Activated T-cell treated with anti-CD3 and anti-CD28 coated beads, Interleukin-2, amount 50 U/mL, for 72 hours (primary cell): ENCODE measurements around the gene RBBP8NL. TPM values are rescaled to one million over a fixed set of nuclear protein-coding genes. Genes with fewer than 3 reads are reported as not detected.

Source experiments
- ATAC-seq, 2 donors: fragments of 150-1000 bp; cut with Tn5 transposase; replicated peaks in 1 of 2; 2 replicates each; pipeline ENCODE4 v1.10.0; 2021; ENCODE audit warnings: moderate library complexity in 2 of 2, mild to moderate bottlenecking in 1 of 2
- DNase-seq, 2 donors: peaks; one replicate each; pipeline ENCODE4 v3.0.0; 2021 to 2022; ENCODE audit warnings: mixed read lengths in 1 of 2
- H3K27ac Mint-ChIP-seq: one replicate; pipeline ENCODE4 v1.8.0; 2022; ENCODE audit warnings: mild to moderate bottlenecking, moderate library complexity, mixed read lengths
- H3K27me3 Mint-ChIP-seq: one replicate; pipeline ENCODE4 v1.8.0; 2022; ENCODE audit warnings: low read depth, mixed read lengths
- H3K36me3 Mint-ChIP-seq, 2 donors: one replicate each; pipeline ENCODE4 v1.8.0; 2022; ENCODE audit warnings: mixed read lengths in 2 of 2, mild to moderate bottlenecking in 1 of 2; ENCODE audit not compliant: insufficient read depth in 2 of 2
- H3K4me1 Mint-ChIP-seq: one replicate; pipeline ENCODE4 v1.8.0; 2022; ENCODE audit warnings: low read depth, mixed read lengths
- H3K4me3 Mint-ChIP-seq, 2 donors: one replicate each; pipeline ENCODE4 v1.8.0; 2022; ENCODE audit warnings: mild to moderate bottlenecking in 2 of 2, mixed read lengths in 2 of 2, moderate library complexity in 2 of 2
- H3K9me3 Mint-ChIP-seq, 2 donors: one replicate each; pipeline ENCODE4 v1.8.0; 2022; ENCODE audit warnings: mixed read lengths in 2 of 2
- total RNA-seq, 2 donors: library from RNA; stranded (reverse); gene quantifications; one replicate each; pipeline ENCODE4 v1.2.3, GENCODE V29; 2022

RBBP8NL gene
- total RNA-seq, 2 donors from 2014 or later, result not detected

- Mint-ChIP-seq H3K36me3 (no peaks in the 10 kb centered on the region), H3K4me1 (no peaks in the 10 kb centered on the region), H3K27ac (no peak overlapping the region), H3K27me3 (peaks cover 25% of the 10 kb centered on the region), H3K4me3 (no peak overlapping the region), H3K9me3 (no peaks in the 10 kb centered on the region)
- ATAC-seq (no peak), DNase-seq (no peak)
These were observed 42.0 kb upstream of the RBBP8NL start for GRCh38 chr20:62469352-62469751.

GRCh38 chr20:62466806-62467537, 39.6 kb upstream of the RBBP8NL start:
- Mint-ChIP-seq H3K4me3 (no peak overlapping the region), H3K4me1 (no peaks in the 10 kb centered on the region), H3K9me3 (no peaks in the 10 kb centered on the region), H3K27me3 (peaks cover 13% of the 10 kb centered on the region), H3K36me3 (no peaks in the 10 kb centered on the region), H3K27ac (no peak overlapping the region)
- DNase-seq (no peak), ATAC-seq (no peak)

GRCh38 chr20:62466072-62466760, 38.9 kb upstream of the RBBP8NL start:
- no peaks in the 10 kb centered on the region for H3K36me3 Mint-ChIP-seq

GRCh38 chr20:62464990-62465389, 37.7 kb upstream of the RBBP8NL start:
- H3K27me3 Mint-ChIP-seq, result peaks cover 7% of the 10 kb centered on the region
- H3K36me3 Mint-ChIP-seq, result no peaks in the 10 kb centered on the region

More at GRCh38 chr20:62466072-62466760, 38.9 kb upstream of the RBBP8NL start:
- no peak overlapping the region for H3K4me3 Mint-ChIP-seq
- H3K4me1 Mint-ChIP-seq, result no peaks in the 10 kb centered on the region
- DNase-seq (no peak), ATAC-seq (no peak)
- peaks cover 13% of the 10 kb centered on the region for H3K27me3 Mint-ChIP-seq
- H3K9me3 Mint-ChIP-seq, result no peaks in the 10 kb centered on the region
- H3K27ac Mint-ChIP-seq, result no peak overlapping the region

DNA sequence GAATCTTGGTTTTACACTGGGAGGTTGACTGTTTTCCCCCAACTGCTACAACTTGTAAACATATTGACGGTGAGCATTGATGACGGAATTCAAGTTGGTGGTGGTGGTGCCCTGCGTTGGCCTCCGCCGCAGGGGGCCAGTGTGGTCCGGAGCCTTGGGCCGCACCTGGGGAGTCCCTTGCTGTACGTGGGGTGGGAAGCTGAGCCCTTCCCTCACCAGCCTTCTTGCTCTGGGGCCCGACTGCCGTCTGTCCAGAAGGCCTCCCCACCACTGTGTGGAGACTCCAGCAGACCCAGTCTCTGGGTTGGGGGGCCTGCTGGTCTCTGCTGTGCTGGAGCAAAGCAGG, 37.1 kb upstream of the RBBP8NL start:
- H3K4me3 Mint-ChIP-seq, result no peak overlapping the region
- peaks cover 1% of the 10 kb centered on the region for H3K27me3 Mint-ChIP-seq
- no peaks in the 10 kb centered on the region for H3K4me1 Mint-ChIP-seq
- H3K27ac Mint-ChIP-seq, result no peak overlapping the region
- DNase-seq (no peak), ATAC-seq (no peak)
- H3K36me3 Mint-ChIP-seq, result no peaks in the 10 kb centered on the region
- no peaks in the 10 kb centered on the region for H3K9me3 Mint-ChIP-seq

More at GRCh38 chr20:62464990-62465389, 37.7 kb upstream of the RBBP8NL start:
- Mint-ChIP-seq H3K9me3 (no peaks in the 10 kb centered on the region), H3K27ac (no peak overlapping the region), H3K4me1 (no peaks in the 10 kb centered on the region), H3K4me3 (no peak overlapping the region)
- no peak for ATAC-seq
- DNase-seq, result no peak

GRCh38 chr20:62463651-62464424, 36.5 kb upstream of the RBBP8NL start:
- H3K27me3 Mint-ChIP-seq, result no peaks in the 10 kb centered on the region
- no peaks in the 10 kb centered on the region for H3K4me1 Mint-ChIP-seq
- ATAC-seq (no peak), DNase-seq (no peak)
- H3K9me3 Mint-ChIP-seq, result no peaks in the 10 kb centered on the region
- H3K4me3 Mint-ChIP-seq, result no peak overlapping the region
- H3K36me3 Mint-ChIP-seq, result no peaks in the 10 kb centered on the region
- no peak overlapping the region for H3K27ac Mint-ChIP-seq

GRCh38 chr20:62462976-62463592, 35.7 kb upstream of the RBBP8NL start:
- no peaks in the 10 kb centered on the region for H3K27me3 Mint-ChIP-seq
- DNase-seq, result no peak
- H3K9me3 Mint-ChIP-seq, result no peaks in the 10 kb centered on the region
- H3K4me1 Mint-ChIP-seq, result no peaks in the 10 kb centered on the region
- H3K36me3 Mint-ChIP-seq, result no peaks in the 10 kb centered on the region
- ATAC-seq, result no peak
- H3K27ac Mint-ChIP-seq, result no peak overlapping the region
- no peak overlapping the region for H3K4me3 Mint-ChIP-seq

DNA sequence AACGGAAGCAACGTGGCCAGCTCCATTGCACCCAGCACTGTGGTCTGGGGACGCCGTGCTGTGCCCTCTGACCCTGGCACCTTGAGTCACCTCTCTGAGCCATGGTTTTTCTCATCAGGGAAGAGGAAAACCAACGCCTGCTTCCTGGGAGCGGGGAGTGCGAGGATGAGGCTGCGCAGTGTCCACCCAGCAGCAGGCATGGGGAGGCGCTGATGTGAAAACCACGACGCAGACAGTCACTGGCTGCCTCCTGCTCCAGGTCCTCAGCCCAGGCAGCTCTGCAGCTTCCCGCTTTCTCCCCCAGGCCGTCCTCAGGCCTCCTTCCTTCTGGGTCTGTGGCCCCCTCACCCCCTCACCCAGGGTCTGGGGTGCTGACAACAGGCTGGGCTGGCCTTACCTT, 34.5 kb upstream of the RBBP8NL start:
- Mint-ChIP-seq H3K4me1 (no peaks in the 10 kb centered on the region), H3K36me3 (no peaks in the 10 kb centered on the region), H3K27me3 (no peaks in the 10 kb centered on the region), H3K9me3 (no peaks in the 10 kb centered on the region), H3K27ac (no peak overlapping the region), H3K4me3 (no peak overlapping the region)
- ATAC-seq (no peak), DNase-seq (no peak)

DNA sequence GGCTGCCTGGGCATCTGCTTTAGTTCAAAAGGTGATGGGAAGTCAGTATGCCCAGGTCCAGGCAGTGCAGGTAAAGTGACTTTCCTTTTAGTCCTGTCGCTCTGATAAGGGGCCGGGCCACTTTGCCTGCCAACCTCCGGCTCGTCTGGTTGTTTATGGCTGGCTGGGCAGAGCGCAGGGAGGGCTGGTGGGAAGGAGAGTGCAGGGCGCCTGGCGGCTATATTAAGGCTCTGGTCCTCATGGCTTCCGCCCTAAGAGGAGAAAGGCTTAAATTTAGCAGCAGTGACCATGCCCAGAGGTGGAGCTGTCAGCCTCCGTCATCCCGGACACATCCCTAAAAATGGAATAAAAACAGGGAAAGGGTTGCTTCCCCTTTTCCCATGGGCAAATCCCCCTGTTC, 33.8 kb upstream of the RBBP8NL start:
- Mint-ChIP-seq H3K27ac (no peak overlapping the region), H3K4me3 (no peak overlapping the region), H3K4me1 (no peaks in the 10 kb centered on the region), H3K36me3 (no peaks in the 10 kb centered on the region), H3K27me3 (peaks cover 3% of the 10 kb centered on the region), H3K9me3 (no peaks in the 10 kb centered on the region)
- no peak for DNase-seq
- no peak for ATAC-seq

- ATAC-seq, result no peak
- Mint-ChIP-seq H3K9me3 (no peaks in the 10 kb centered on the region), H3K27ac (no peak overlapping the region), H3K4me3 (no peak overlapping the region), H3K27me3 (peaks cover 5% of the 10 kb centered on the region), H3K4me1 (no peaks in the 10 kb centered on the region), H3K36me3 (no peaks in the 10 kb centered on the region)
- no peak for DNase-seq
These were observed 33.3 kb upstream of the RBBP8NL start for GRCh38 chr20:62460678-62461077.

- DNase-seq (no peak), ATAC-seq (no peak)
- H3K27ac Mint-ChIP-seq, result no peak overlapping the region
- no peaks in the 10 kb centered on the region for H3K9me3 Mint-ChIP-seq
- H3K36me3 Mint-ChIP-seq, result no peaks in the 10 kb centered on the region
- H3K4me3 Mint-ChIP-seq, result no peak overlapping the region
- peaks cover 5% of the 10 kb centered on the region for H3K27me3 Mint-ChIP-seq
- no peaks in the 10 kb centered on the region for H3K4me1 Mint-ChIP-seq
These were observed 32.1 kb upstream of the RBBP8NL start for GRCh38 chr20:62459488-62459887.

DNA sequence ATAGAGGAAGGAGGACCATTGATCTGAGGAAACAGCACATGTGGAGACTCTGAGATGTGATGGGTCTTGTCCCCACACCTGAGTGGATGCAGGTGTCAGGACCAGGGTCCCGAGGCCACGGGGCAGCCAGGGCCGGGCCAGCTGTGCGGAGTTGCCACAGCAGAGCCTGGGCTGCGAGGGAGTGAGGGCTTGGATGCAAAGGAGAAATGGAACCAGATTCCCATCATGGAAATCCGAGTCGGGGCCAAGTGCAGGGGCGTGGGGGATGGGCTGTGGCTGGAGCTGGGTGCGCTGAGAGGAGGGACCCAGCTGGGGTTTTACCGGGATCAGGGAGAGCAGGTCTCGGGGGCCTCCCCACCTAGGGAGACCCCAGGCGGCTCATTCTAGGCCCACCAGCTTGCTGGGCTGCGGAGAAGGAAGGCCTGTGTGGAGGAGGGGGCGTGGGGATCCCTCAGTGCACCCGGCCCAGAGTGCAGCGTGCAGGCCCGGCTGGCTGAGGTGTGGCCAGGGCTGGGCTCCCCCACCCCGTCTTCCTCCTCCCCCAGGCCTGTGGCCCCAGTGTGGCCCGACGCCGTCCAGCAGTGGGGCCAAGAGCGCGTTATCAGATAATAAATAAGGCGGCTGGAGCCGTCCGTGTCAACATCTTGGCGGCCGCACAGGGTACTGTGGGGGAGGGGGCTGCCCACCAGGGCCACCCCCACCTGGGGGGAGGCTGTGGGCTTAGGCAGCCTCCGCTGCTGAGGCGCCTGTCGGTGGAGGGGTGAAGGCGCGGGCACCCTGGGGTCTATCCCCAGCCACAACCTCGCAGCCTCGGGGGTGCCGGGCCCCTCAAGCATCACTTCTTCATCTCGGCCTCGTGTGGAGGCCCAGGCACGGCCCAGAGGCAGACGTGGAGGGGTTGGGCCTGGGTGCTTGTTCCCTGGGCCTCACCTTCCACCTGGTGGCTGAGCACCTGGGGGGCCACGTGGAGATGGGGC, 31.2 kb upstream of the RBBP8NL start:
- no peak overlapping the region for H3K4me3 Mint-ChIP-seq
- no peaks in the 10 kb centered on the region for H3K36me3 Mint-ChIP-seq
- DNase-seq (no peak), ATAC-seq (no peak)
- H3K4me1 Mint-ChIP-seq, result no peaks in the 10 kb centered on the region
- no peak overlapping the region for H3K27ac Mint-ChIP-seq
- peaks cover 5% of the 10 kb centered on the region for H3K27me3 Mint-ChIP-seq
- H3K9me3 Mint-ChIP-seq, result no peaks in the 10 kb centered on the region
